Esophagus squamous epithelium (tissue), 5 donors: ENCODE measurements around the gene DNM3. TPM values are rescaled to one million over a fixed set of nuclear protein-coding genes. Genes with fewer than 3 reads are reported as not detected.

Experiments used
- DNase-seq: peaks from one replicate; lab custom pipeline; 2025; lab: John Stamatoyannopoulos, UW
- H3K27ac ChIP-seq, 4 donors: fragments of 200-600 bp; sonication (generic); one replicate each; pipeline ENCODE4 v1.5.1; 2016 to 2019; ENCODE audit warnings: mild to moderate bottlenecking in 1 of 4
- H3K27me3 ChIP-seq, 4 donors: fragments of 200-600 bp; sonication (generic); 1 replicate in 3 of 4; 2 replicates in 1 of 4; pipeline versions ENCODE4 v1.5.1 to v1.6.0; 2017 to 2021; ENCODE audit warnings: antibody characterized with exemption in 1 of 4
- H3K36me3 ChIP-seq, 3 donors: fragments of 200-600 bp; sonication (generic); one replicate each; pipeline ENCODE4 v1.5.1; 2016 to 2019
- H3K4me1 ChIP-seq, 3 donors: fragments of 200-600 bp; sonication (generic); one replicate each; pipeline ENCODE4 v1.5.1; 2017 to 2019
- H3K4me3 ChIP-seq, 4 donors: fragments of 200-600 bp; sonication (generic); 1 replicate in 3 of 4; 2 replicates in 1 of 4; pipeline ENCODE4 v1.5.1; 2016 to 2019; ENCODE audit warnings: mild to moderate bottlenecking in 2 of 4, moderate library complexity in 1 of 4
- H3K9me3 ChIP-seq, 3 donors: fragments of 200-600 bp; sonication (generic); one replicate each; pipeline ENCODE4 v1.5.1; 2016 to 2019
- CTCF ChIP-seq, 6 experiments: fragments of 450-650 bp in 4 of 6; fragments of 200-600 bp in 2 of 6; sonication (generic) in 2 of 6; IDR thresholded peaks; one replicate each; pipeline ENCODE4 v1.5.1; 2016 to 2019; ENCODE audit warnings: antibody characterized with exemption in 6 of 6, mild to moderate bottlenecking in 4 of 6, moderate library complexity in 4 of 6
- POLR2A ChIP-seq, 4 donors: fragments of 450-650 bp; IDR thresholded peaks; one replicate each; pipeline ENCODE4 v1.6.1; 2017; ENCODE audit warnings: antibody characterized with exemption in 4 of 4, mild to moderate bottlenecking in 4 of 4, moderate library complexity in 3 of 4
- WGBS, 2 donors: methylation state at CpG; one replicate each; pipeline ENCODE4 v1.1.5; 2018; 5-methylcytosine and 5-hydroxymethylcytosine counted together
- intact Hi-C: fragments of 100-400 bp; cut with DNase I; formaldehyde crosslinking; loops from one replicate; pipeline ENCODE4 v1.15.0; 2022
- total RNA-seq, 4 donors: library from RNA; depleted of rRNA; stranded (reverse); fragments of >200 nt; gene quantifications; one replicate each; pipeline ENCODE4 v1.1.0, GENCODE V29; 2016
- donor health status: DM: yes; HTN: yes; CAD: no.

The DNM3 gene
- total RNA-seq, 4 donors from 2014 or later, result 0.91 to 3.2 (median 1.8) TPM

DNA sequence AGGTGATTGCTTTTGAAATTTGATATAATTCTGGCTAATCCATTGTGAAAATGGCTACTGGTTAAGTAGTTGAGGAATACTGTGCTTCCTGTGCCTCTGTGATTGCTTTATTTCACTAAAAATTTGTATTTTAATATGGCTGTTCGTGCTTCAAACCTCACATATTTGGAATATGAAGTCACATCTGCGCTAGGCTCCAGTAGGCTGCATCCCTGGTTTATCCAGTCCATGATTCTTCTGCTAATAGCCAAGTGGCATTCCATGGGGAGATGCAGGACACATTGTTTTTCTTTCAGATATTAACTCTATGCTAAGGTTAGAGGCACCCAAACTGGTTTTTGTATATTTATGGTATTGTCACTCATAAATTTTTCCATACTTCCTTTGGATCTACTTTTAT lies 25.9 kb downstream of the DNM3 start:
- no peak overlapping the region for H3K4me3 ChIP-seq
- H3K27me3 ChIP-seq, result no peaks in the 10 kb centered on the region
- WGBS, 2 donors, result 48 to 80% methylated on average over 2 of the region's 2 CpGs
- H3K9me3 ChIP-seq, result no peaks in the 10 kb centered on the region
- H3K36me3 ChIP-seq, result no peaks in the 10 kb centered on the region
- DNase-seq, result no peak
- H3K27ac ChIP-seq, result no peak overlapping the region
- intact Hi-C loops, result no loop called here
- no peak for TF ChIP-seq POLR2A (IDR thresholded peaks at IDR 0.05)
- TF ChIP-seq CTCF (IDR thresholded peaks at IDR 0.05), result no peak
- no peaks in the 10 kb centered on the region for H3K4me1 ChIP-seq

DNA sequence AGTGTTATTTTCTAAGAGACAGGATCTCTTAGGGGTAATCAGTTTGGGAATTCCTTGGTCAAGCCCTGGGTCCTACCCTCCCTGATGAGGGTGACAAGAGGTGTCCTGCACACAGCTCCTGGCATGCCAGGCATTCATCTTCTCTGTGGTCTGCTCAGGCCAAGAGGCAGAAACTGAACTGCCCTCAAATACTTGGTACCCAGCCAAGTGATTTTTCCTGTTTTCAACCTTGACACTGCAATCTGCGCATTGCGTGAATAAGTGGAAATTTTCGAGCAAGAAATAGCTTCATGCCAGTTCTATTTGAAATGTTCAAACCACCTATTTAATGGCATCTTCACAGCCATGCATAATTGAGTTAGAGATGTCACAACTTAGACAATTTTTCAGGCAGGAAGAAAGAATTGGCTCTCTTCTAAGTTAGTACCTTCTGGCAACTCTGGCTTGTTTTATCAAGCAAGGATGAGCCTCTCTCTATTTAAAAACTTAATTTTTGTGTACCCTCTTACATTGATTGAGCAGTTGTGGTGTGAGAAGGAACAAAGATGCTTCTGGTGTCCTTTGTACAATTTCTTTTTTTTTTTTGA lies 27.0 kb downstream of the DNM3 start:
- no peak for DNase-seq
- intact Hi-C loops, result no loop called here
- 56 to 72% methylated on average over 3 of the region's 3 CpGs for WGBS, 2 donors
- peak overlapping the region in 1 of 4 donors; percentile 7 for H3K27ac ChIP-seq
- H3K4me1 ChIP-seq, result no peaks in the 10 kb centered on the region
- H3K9me3 ChIP-seq, result no peaks in the 10 kb centered on the region
- no peak overlapping the region for H3K4me3 ChIP-seq
- no peaks in the 10 kb centered on the region for H3K27me3 ChIP-seq
- no peaks in the 10 kb centered on the region for H3K36me3 ChIP-seq
- TF ChIP-seq CTCF (IDR thresholded peaks at IDR 0.05) (no peak), POLR2A (IDR thresholded peaks at IDR 0.05) (no peak)

- H3K27me3 ChIP-seq, result no peaks in the 10 kb centered on the region
- no peaks in the 10 kb centered on the region for H3K9me3 ChIP-seq
- H3K4me1 ChIP-seq, result no peaks in the 10 kb centered on the region
- H3K4me3 ChIP-seq, result no peak overlapping the region
- no peaks in the 10 kb centered on the region for H3K36me3 ChIP-seq
- no peak for DNase-seq
- intact Hi-C loops, result no loop called here
- no peak for TF ChIP-seq POLR2A (IDR thresholded peaks at IDR 0.05)
- no peak for TF ChIP-seq CTCF (IDR thresholded peaks at IDR 0.05)
- peak overlapping the region in 1 of 4 donors; percentile 18 for H3K27ac ChIP-seq
Observed at GRCh38 chr1:171869097-171869496, 27.8 kb downstream of the DNM3 start.

- Histone ChIP-seq H3K27me3 (no peaks in the 10 kb centered on the region), H3K27ac (no peak overlapping the region), H3K9me3 (no peaks in the 10 kb centered on the region), H3K36me3 (no peaks in the 10 kb centered on the region), H3K4me3 (no peak overlapping the region), H3K4me1 (no peaks in the 10 kb centered on the region)
- TF ChIP-seq POLR2A (IDR thresholded peaks at IDR 0.05) (no peak), CTCF (IDR thresholded peaks at IDR 0.05) (no peak)
- DNase-seq, result no peak
- intact Hi-C loops, result no loop called here
- WGBS, 2 donors, result 54 to 62% methylated on average over 2 of the region's 2 CpGs
Observed at GRCh38 chr1:171871848-171872247, 30.6 kb downstream of the DNM3 start.

DNA sequence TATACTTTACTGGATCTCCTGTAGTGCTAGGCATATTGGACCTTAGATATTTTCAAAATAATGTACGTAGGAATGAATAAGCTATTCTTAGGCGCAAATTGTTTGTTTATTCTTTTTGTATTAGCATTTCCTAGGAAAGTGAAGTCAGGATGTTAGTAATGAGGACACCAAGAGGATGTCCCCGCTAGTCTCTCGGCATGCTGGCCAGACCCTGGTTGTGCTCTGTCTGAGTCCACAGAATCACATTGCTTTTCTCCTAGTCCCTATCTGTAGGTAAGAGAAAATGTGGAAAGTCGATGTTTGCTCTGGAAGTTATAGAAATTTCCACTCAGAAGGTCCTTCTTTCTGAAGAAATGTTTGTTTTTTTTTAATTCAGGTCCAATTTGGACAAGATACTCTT lies 31.1 kb downstream of the DNM3 start:
- Histone ChIP-seq H3K27me3 (no peaks in the 10 kb centered on the region), H3K36me3 (no peaks in the 10 kb centered on the region), H3K4me3 (no peak overlapping the region), H3K27ac (no peak overlapping the region), H3K4me1 (no peaks in the 10 kb centered on the region), H3K9me3 (no peaks in the 10 kb centered on the region)
- WGBS, 2 donors, result 63 to 74% methylated on average over 5 of the region's 5 CpGs
- intact Hi-C loops, result no loop called here
- no peak for DNase-seq
- no peak for TF ChIP-seq CTCF (IDR thresholded peaks at IDR 0.05)
- TF ChIP-seq POLR2A (IDR thresholded peaks at IDR 0.05), result no peak
